Measurements from ENCODE around the gene AJM1. TPM values are rescaled to one million over a fixed set of nuclear protein-coding genes. Genes with fewer than 3 reads are reported as not detected.
"Not testable (repeated sequence)": the region's sequence is repeated elsewhere in the genome, so short reads cannot be mapped to it uniquely, and the experiment has no call there.

The AJM1 gene
- total RNA-seq, 1 donor from 2014 or later = 2.7 TPM

GRCh38 chr9:136866898-136867421 lies 24.7 kb downstream of the AJM1 start:
- not testable (repeated sequence) for DNase-seq (ENCODE audit: low read depth)

- DNase-seq (ENCODE audit: low read depth) = no peak
Measured at GRCh38 chr9:136867480-136867879, 25.2 kb downstream of the AJM1 start.

GRCh38 chr9:136867917-136868316 lies 25.6 kb downstream of the AJM1 start:
- no peak for DNase-seq (ENCODE audit: low read depth)

- no peak for DNase-seq (ENCODE audit: low read depth)
Measured at GRCh38 chr9:136868644-136869043, 26.4 kb downstream of the AJM1 start.

- DNase-seq (ENCODE audit: low read depth) = not testable (repeated sequence)
Measured at GRCh38 chr9:136869611-136870010, 27.3 kb downstream of the AJM1 start.

GRCh38 chr9:136875155-136875554 lies 32.9 kb downstream of the AJM1 start:
- no peak for DNase-seq (ENCODE audit: low read depth)

- no peak for DNase-seq (ENCODE audit: low read depth)
Measured at GRCh38 chr9:136876476-136876875, 34.2 kb downstream of the AJM1 start.

- DNase-seq (ENCODE audit: low read depth) = no peak
Measured at GRCh38 chr9:136880651-136881050, 38.4 kb downstream of the AJM1 start.

- DNase-seq (ENCODE audit: low read depth) = no peak
Measured at GRCh38 chr9:136881691-136882108, 39.4 kb downstream of the AJM1 start.

- DNase-seq (ENCODE audit: low read depth) = peak; percentile 66
Measured at GRCh38 chr9:136882109-136882946, 40.0 kb downstream of the AJM1 start.

GRCh38 chr9:136882947-136883283 lies 40.6 kb downstream of the AJM1 start:
- DNase-seq (ENCODE audit: low read depth) = not testable (repeated sequence)

GRCh38 chr9:136883670-136884069 lies 41.4 kb downstream of the AJM1 start:
- DNase-seq (ENCODE audit: low read depth) = not testable (repeated sequence)

- peak; percentile 98 for DNase-seq (ENCODE audit: low read depth)
Measured at GRCh38 chr9:136885950-136886578, 43.8 kb downstream of the AJM1 start, which contains the start of gene TRAF2. TSS of gene TRAF2 (plus strand) at chr9:136886516. CDS start at chr9:136898741, 12,225 bp downstream.

- DNase-seq (ENCODE audit: low read depth) = peak; percentile 28
Measured at GRCh38 chr9:136886610-136887597, 44.6 kb downstream of the AJM1 start.

- DNase-seq (ENCODE audit: low read depth) = no peak
Measured at GRCh38 chr9:136888454-136888853, 46.2 kb downstream of the AJM1 start.

GRCh38 chr9:136889858-136890257 lies 47.6 kb downstream of the AJM1 start:
- no peak for DNase-seq (ENCODE audit: low read depth)

- DNase-seq (ENCODE audit: low read depth) = no peak
Measured at GRCh38 chr9:136890661-136891060, 48.4 kb downstream of the AJM1 start.
